Measurements from ENCODE around the gene EFCAB9. TPM values are rescaled to one million over a fixed set of nuclear protein-coding genes. Genes with fewer than 3 reads are reported as not detected.

EFCAB9 gene
- total RNA-seq, 1 experiment from 2014 or later, result not detected

DNA sequence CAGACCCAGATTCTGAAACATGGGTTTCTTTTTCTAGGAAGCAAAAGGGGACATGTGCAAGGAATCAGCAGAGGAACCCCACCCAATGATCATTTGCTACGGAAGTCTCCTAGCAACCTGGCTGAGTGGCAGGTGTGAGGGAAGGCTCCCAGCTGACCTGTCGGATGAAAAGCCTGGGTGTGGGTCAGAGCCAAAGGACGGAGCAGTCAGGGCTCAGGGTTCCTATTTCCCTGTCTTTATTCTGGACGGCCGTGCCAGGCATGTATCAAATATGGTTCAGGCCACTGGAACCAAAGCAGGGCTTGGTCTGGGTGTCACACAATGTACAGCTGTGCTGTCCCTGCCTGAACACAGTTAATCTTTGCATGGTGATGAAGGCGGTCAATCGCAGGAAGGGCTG, 26.1 kb upstream of the EFCAB9 start:
- H3K9me3 Mint-ChIP-seq, result no peaks in the 10 kb centered on the region
- TF ChIP-seq, protein P1, sequence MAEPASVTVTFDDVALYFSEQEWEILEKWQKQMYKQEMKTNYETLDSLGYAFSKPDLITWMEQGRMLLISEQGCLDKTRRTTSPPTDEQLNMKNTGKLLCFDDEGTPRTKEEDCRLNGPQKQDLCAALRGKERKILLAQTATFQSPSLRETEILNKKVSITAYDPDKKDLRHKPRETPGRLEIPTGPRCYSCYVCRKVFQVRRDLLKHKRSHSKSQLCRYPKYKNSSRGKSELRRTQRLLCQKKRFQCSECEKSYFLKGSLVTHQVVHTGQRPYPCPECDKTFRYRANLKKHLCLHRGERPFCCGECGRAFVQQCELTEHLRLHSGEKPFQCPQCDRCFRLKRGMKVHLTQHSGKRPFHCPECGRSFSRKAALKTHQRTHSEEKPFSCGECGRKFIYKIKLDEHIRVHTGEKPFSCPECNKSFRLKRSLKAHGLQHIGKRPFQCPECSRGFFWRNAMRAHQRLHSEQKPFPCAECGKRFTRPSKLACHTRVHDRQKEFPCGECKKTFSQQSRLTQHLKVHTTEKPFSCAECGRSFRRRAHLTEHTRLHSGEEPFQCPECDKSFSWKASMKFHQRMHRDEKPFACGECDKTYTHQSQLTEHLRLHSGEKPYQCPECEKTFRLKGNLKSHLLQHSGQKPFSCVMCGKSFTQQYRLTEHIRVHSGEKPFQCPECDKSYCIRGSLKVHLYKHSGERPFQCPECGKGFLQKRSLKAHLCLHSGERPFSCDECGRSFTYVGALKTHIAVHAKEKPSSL (CRISPR knock-in tag; conservative IDR thresholded peaks at IDR 0.05), result no peak
- TF ChIP-seq FOXK1 (CRISPR knock-in tag; IDR thresholded peaks at IDR 0.05) (no peak), MXD4 (CRISPR knock-in tag; IDR thresholded peaks at IDR 0.05; ENCODE audit: borderline replicate concordance) (no peak)
- no peaks in the 10 kb centered on the region for H3K27me3 Mint-ChIP-seq (ENCODE audit: low read depth)
- H3K4me1 Mint-ChIP-seq, result no peaks in the 10 kb centered on the region
- no peak overlapping the region for H3K4me3 Mint-ChIP-seq
- ChIA-PET POLR2A (no interaction called here), CTCF (interaction anchor here (1.0 to 1.8 kb wide), 4 partner anchors 19 to 109 kb away, joined by 3 to 6 read pairs (median 3); partner anchors contain the start of gene STK10)
- ATAC-seq (no peak), DNase-seq (ENCODE audit: low spot score) (no peak)
- 0 out of 2 replicates have a peak overlapping the region, but pooled peaks have one; percentile 29 for H3K27ac Mint-ChIP-seq
- no peaks in the 10 kb centered on the region; the same call in 1 of the 2 replicates for H3K36me3 Mint-ChIP-seq

- Mint-ChIP-seq H3K27ac (0 out of 2 replicates have a peak overlapping the region, but pooled peaks have one; percentile 29), H3K4me1 (peaks cover 1% of the 10 kb centered on the region), H3K4me3 (no peak overlapping the region), H3K36me3 (no peaks in the 10 kb centered on the region; the same call in 1 of the 2 replicates), H3K9me3 (no peaks in the 10 kb centered on the region), H3K27me3 (ENCODE audit: low read depth) (no peaks in the 10 kb centered on the region)
- ATAC-seq, result no peak; the same call in 1 of the 2 replicates
- ChIA-PET CTCF (interaction anchor here (1.0 to 1.8 kb wide), 4 partner anchors 19 to 109 kb away, joined by 3 to 6 read pairs (median 3); partner anchors contain the start of gene STK10), POLR2A (no interaction called here)
- DNase-seq (ENCODE audit: low spot score), result no peak
- TF ChIP-seq ZNF512 (CRISPR knock-in tag; IDR thresholded peaks at IDR 0.05; ENCODE audit: borderline replicate concordance) (no peak), ZNF423 (CRISPR knock-in tag; IDR thresholded peaks at IDR 0.05) (no peak), JUN (CRISPR knock-in tag; IDR thresholded peaks at IDR 0.05) (no peak), ETV6 (CRISPR knock-in tag; IDR thresholded peaks at IDR 0.05) (no peak), ZNF138 (CRISPR knock-in tag; conservative IDR thresholded peaks at IDR 0.05) (no peak), MYBL2 (CRISPR knock-in tag; IDR thresholded peaks at IDR 0.05) (no peak), PRRX2 (CRISPR knock-in tag; IDR thresholded peaks at IDR 0.05) (no peak), EMX1 (CRISPR knock-in tag; IDR thresholded peaks at IDR 0.05) (no peak), ZNF219 (CRISPR knock-in tag; IDR thresholded peaks at IDR 0.05; ENCODE audit: borderline replicate concordance) (no peak)
- TF ChIP-seq, protein P2, sequence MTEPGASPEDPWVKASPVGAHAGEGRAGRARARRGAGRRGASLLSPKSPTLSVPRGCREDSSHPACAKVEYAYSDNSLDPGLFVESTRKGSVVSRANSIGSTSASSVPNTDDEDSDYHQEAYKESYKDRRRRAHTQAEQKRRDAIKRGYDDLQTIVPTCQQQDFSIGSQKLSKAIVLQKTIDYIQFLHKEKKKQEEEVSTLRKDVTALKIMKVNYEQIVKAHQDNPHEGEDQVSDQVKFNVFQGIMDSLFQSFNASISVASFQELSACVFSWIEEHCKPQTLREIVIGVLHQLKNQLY (CRISPR knock-in tag; IDR thresholded peaks at IDR 0.05), result no peak
- TF ChIP-seq, protein P3, sequence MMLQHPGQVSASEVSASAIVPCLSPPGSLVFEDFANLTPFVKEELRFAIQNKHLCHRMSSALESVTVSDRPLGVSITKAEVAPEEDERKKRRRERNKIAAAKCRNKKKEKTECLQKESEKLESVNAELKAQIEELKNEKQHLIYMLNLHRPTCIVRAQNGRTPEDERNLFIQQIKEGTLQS (CRISPR knock-in tag; conservative IDR thresholded peaks at IDR 0.05), result no peak
- TF ChIP-seq, protein P4, sequence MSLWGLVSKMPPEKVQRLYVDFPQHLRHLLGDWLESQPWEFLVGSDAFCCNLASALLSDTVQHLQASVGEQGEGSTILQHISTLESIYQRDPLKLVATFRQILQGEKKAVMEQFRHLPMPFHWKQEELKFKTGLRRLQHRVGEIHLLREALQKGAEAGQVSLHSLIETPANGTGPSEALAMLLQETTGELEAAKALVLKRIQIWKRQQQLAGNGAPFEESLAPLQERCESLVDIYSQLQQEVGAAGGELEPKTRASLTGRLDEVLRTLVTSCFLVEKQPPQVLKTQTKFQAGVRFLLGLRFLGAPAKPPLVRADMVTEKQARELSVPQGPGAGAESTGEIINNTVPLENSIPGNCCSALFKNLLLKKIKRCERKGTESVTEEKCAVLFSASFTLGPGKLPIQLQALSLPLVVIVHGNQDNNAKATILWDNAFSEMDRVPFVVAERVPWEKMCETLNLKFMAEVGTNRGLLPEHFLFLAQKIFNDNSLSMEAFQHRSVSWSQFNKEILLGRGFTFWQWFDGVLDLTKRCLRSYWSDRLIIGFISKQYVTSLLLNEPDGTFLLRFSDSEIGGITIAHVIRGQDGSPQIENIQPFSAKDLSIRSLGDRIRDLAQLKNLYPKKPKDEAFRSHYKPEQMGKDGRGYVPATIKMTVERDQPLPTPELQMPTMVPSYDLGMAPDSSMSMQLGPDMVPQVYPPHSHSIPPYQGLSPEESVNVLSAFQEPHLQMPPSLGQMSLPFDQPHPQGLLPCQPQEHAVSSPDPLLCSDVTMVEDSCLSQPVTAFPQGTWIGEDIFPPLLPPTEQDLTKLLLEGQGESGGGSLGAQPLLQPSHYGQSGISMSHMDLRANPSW (CRISPR knock-in tag; conservative IDR thresholded peaks at IDR 0.05; ENCODE audit: low read depth), result no peak
- TF ChIP-seq, protein P1 (CRISPR knock-in tag; conservative IDR thresholded peaks at IDR 0.05), result no peak
- TF ChIP-seq, protein P5, sequence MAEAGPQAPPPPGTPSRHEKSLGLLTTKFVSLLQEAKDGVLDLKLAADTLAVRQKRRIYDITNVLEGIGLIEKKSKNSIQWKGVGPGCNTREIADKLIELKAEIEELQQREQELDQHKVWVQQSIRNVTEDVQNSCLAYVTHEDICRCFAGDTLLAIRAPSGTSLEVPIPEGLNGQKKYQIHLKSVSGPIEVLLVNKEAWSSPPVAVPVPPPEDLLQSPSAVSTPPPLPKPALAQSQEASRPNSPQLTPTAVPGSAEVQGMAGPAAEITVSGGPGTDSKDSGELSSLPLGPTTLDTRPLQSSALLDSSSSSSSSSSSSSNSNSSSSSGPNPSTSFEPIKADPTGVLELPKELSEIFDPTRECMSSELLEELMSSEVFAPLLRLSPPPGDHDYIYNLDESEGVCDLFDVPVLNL (CRISPR knock-in tag; IDR thresholded peaks at IDR 0.05; ENCODE audit: borderline replicate concordance, low read depth), result no peak
Measured at GRCh38 chr5:172168311-172168710, 25.7 kb upstream of the EFCAB9 start.

Measured in WTC11 (cell line).